Natural killer cell (primary cell): ENCODE data around the gene PAGR1. TPM values are rescaled to one million over a fixed set of nuclear protein-coding genes. Genes with fewer than 3 reads are reported as not detected.
A peak's percentile ranks its signal among the peaks of the same experiment; 100 is the strongest.

ENCODE experiments used
- ATAC-seq, 3 donors: fragments of 150-1000 bp in 2 of 3; fragments of 200-7000 bp in 1 of 3; cut with Tn5 transposase; 1 replicate in 1 of 3; 2 replicates in 2 of 3; pipeline ENCODE4 v1.10.0; 2021; ENCODE audit warnings: mild to moderate bottlenecking in 2 of 3, moderate library complexity in 2 of 3
- DNase-seq, 2 donors: peaks; one replicate each; pipeline versions ENCODE4 v3.0.0 to v3.0.0-alpha.2; 2013 to 2021; ENCODE audit warnings: mixed read lengths in 1 of 2
- H3K27ac ChIP-seq: one replicate; pipeline ENCODE4 v1.5.1; 2013; ENCODE audit warnings: mild to moderate bottlenecking, low read length
- H3K27me3 ChIP-seq: one replicate; pipeline ENCODE4 v1.6.1; 2013; ENCODE audit warnings: low read length; ENCODE audit not compliant: control insufficient read depth, insufficient read depth
- H3K36me3 ChIP-seq: one replicate; pipeline ENCODE4 v1.6.1; 2013; ENCODE audit warnings: low read length; ENCODE audit not compliant: control insufficient read depth, insufficient read depth
- H3K4me1 ChIP-seq: one replicate; pipeline ENCODE4 v1.6.1; 2013; ENCODE audit warnings: low read length; ENCODE audit not compliant: control insufficient read depth, insufficient read depth
- H3K4me3 ChIP-seq: one replicate; pipeline ENCODE4 v1.5.1; 2013; ENCODE audit warnings: low read length
- H3K9me3 ChIP-seq: one replicate; pipeline ENCODE4 v1.6.1; 2013; ENCODE audit warnings: low read length; ENCODE audit not compliant: control insufficient read depth, insufficient read depth
- H3K27ac Mint-ChIP-seq, 2 donors: one replicate each; pipeline ENCODE4 v1.8.0; 2022; ENCODE audit warnings: mild to moderate bottlenecking in 2 of 2, mixed read lengths in 2 of 2, moderate library complexity in 1 of 2
- H3K27me3 Mint-ChIP-seq, 2 donors: one replicate each; pipeline ENCODE4 v1.8.0; 2022; ENCODE audit warnings: low read depth in 2 of 2, mixed read lengths in 2 of 2
- H3K36me3 Mint-ChIP-seq: one replicate; pipeline ENCODE4 v1.8.0; 2022; ENCODE audit warnings: mixed read lengths
- H3K4me1 Mint-ChIP-seq, 2 donors: one replicate each; pipeline ENCODE4 v1.8.0; 2022; ENCODE audit warnings: mixed read lengths in 2 of 2
- H3K4me3 Mint-ChIP-seq: one replicate; pipeline ENCODE4 v1.8.0; 2022; ENCODE audit warnings: mild to moderate bottlenecking, moderate library complexity, mixed read lengths
- H3K9me3 Mint-ChIP-seq, 2 donors: one replicate each; pipeline ENCODE4 v1.8.0; 2022; ENCODE audit warnings: mixed read lengths in 2 of 2
- CTCF ChIP-seq: fragments of 200-600 bp; IDR thresholded peaks from one replicate; pipeline ENCODE4 v1.8.0; 2022; ENCODE audit warnings: antibody characterized with exemption
- WGBS: methylation state at CpG from one replicate; pipeline ENCODE4 v1.1.7; 2013; ENCODE audit warnings: missing lambda C conversion rate; ENCODE audit not compliant: insufficient coverage; 5-methylcytosine and 5-hydroxymethylcytosine counted together
- intact Hi-C: fragments of 100-400 bp; cut with micrococcal nuclease; formaldehyde crosslinking; loops from one replicate; pipeline ENCODE4 v1.14.2; 2022
- total RNA-seq, 4 donors: library from RNA; stranded (reverse); fragments of 120-200 nt in 1 of 4; gene quantifications; one replicate each; pipeline versions ENCODE4 v1.2.3 to v1.2.4, GENCODE V29; 2013 to 2022

Gene PAGR1
- total RNA-seq, 3 donors from 2014 or later (not counting 1 experiment from before 2014, with no cell fraction given), result 8.9 to 16.2 (median 13.4) TPM

- no peak for TF ChIP-seq CTCF
- peaks cover 20% of the 10 kb centered on the region for H3K36me3 ChIP-seq
- Mint-ChIP-seq H3K27me3 (no peaks in the 10 kb centered on the region), H3K36me3 (no peaks in the 10 kb centered on the region), H3K9me3 (no peaks in the 10 kb centered on the region), H3K27ac (peak overlapping the region; percentile 93), H3K4me3 (peak overlapping the region; percentile 86), H3K4me1 (peaks cover 37 to 64% of the 10 kb centered on the region in 2 donors)
- H3K27ac ChIP-seq, result peak overlapping the region; percentile 94
- ATAC-seq, result no peak
- H3K4me3 ChIP-seq, result no peak overlapping the region
- no peaks in the 10 kb centered on the region for H3K9me3 ChIP-seq
- 75% methylated on average over 28 of the region's 31 CpGs for WGBS
- peak in 1 of 2 donors; percentile 24 for DNase-seq
- H3K27me3 ChIP-seq, result no peaks in the 10 kb centered on the region
- H3K4me1 ChIP-seq, result peaks cover 63% of the 10 kb centered on the region
- intact Hi-C loops, result loop anchor here (5.0 kb wide), 3 partner anchors 163 to 563 kb away; partner anchors contain the start of genes MYL11, TAOK2 and TBC1D10B
These were observed 6.8 kb upstream of the PAGR1 start for GRCh38 chr16:29809031-29809747.

GRCh38 chr16:29809850-29810698 lies 5.9 kb upstream of the PAGR1 start:
- H3K27ac ChIP-seq, result peak overlapping the region; percentile 59
- peak in 1 of 2 donors; percentile 74 for DNase-seq
- Mint-ChIP-seq H3K27ac (peak overlapping the region; percentile 78 to 85), H3K4me3 (peak overlapping the region; percentile 55), H3K9me3 (no peaks in the 10 kb centered on the region), H3K4me1 (peaks cover 35 to 66% of the 10 kb centered on the region in 2 donors), H3K36me3 (no peaks in the 10 kb centered on the region), H3K27me3 (peaks cover 0 to 2% of the 10 kb centered on the region in 2 donors)
- no peak for TF ChIP-seq CTCF
- peaks cover 20% of the 10 kb centered on the region for H3K36me3 ChIP-seq
- no peak for ATAC-seq
- H3K9me3 ChIP-seq, result no peaks in the 10 kb centered on the region
- no peaks in the 10 kb centered on the region for H3K27me3 ChIP-seq
- no peak overlapping the region for H3K4me3 ChIP-seq
- WGBS, result 68% methylated on average over 21 of the region's 23 CpGs
- intact Hi-C loops, result loop anchor here (5.0 kb wide), 3 partner anchors 162 to 562 kb away; partner anchors contain the start of genes MYL11, TAOK2 and TBC1D10B
- H3K4me1 ChIP-seq, result peaks cover 61% of the 10 kb centered on the region

GRCh38 chr16:29810699-29811169 lies 5.2 kb upstream of the PAGR1 start:
- Histone ChIP-seq H3K36me3 (peaks cover 20% of the 10 kb centered on the region), H3K27me3 (no peaks in the 10 kb centered on the region), H3K27ac (peak overlapping the region; percentile 59), H3K4me1 (peaks cover 66% of the 10 kb centered on the region), H3K9me3 (no peaks in the 10 kb centered on the region), H3K4me3 (peak overlapping the region; percentile 49)
- Mint-ChIP-seq H3K4me3 (peak overlapping the region; percentile 87), H3K4me1 (peaks cover 37 to 69% of the 10 kb centered on the region in 2 donors), H3K27ac (peak overlapping the region; percentile 78 to 85), H3K9me3 (no peaks in the 10 kb centered on the region), H3K27me3 (peaks cover 0 to 2% of the 10 kb centered on the region in 2 donors), H3K36me3 (no peaks in the 10 kb centered on the region)
- intact Hi-C loops, result no loop called here
- DNase-seq (no peak), ATAC-seq (no peak)
- TF ChIP-seq CTCF, result no peak
- WGBS, result 49% methylated on average over 9 of the region's 9 CpGs
